ENCODE data around the gene HOXD11. TPM values are rescaled to one million over a fixed set of nuclear protein-coding genes. Genes with fewer than 3 reads are reported as not detected.

HOXD11 gene
- total and polyA plus RNA-seq, 2 of the 13 experiments (the other 11 are each of a cell fraction or from before 2014, with no cell fraction given): not detected

DNA sequence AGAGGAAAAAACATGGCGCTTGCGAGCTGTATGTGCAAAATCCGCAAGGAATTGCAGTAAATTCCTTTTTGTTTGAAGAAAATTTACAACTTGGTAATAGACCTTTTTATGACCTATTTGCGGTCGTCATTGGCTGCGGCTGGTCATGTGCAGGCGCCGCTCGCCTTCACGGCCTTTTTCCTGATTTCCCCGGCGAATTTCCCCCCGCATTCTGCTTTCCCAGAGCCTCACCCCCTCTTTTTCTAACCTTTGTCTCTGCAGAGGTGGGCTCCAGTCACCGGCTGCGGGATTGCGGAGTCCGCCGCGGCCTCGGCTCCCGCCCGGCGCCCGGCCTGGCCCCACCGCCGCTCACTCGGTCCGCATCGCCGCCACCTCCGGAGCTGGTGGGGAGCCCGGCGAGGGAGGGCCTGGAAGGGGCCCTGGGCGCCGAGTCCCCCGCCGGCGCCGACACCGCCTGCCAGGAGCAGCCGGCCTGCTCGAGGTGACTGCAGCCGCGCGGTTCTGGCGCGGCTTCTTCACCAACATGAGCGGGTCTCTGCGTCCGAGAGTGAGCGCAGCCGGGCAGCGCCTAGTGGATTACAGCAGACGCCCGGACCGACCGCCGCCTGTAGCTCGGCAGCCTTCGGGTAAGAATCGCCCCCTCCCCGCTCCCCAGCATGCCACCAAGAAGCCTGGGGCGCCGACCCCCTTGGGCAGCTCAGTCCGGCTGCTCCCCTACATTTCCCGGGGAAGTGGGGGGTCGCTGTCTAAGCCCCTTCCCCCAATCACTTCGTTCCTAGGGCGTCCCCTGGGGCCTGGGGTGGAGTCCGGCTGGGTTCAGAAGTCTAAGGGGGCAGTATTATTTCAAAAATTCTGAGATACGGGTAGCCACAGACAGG lies 29.5 kb downstream of the HOXD11 start:
- Histone ChIP-seq H4K20me1 (ENCODE audit: insufficient read depth, low read length) (no peaks in the 10 kb centered on the region), H3K27ac (ENCODE audit: extremely low read length, insufficient read depth, low read length) (no peak overlapping the region), H3K79me2 (ENCODE audit: insufficient read depth, low read length) (no peaks in the 10 kb centered on the region), H3K27me3 (ENCODE audit: control insufficient read depth in 1 of 2, insufficient read depth in 2 of 2, low read length in 2 of 2) (peaks cover 9 to 89% of the 10 kb centered on the region in 2 experiments; a peak in 4 of 5 replicates), H3K36me3 (replicated peaks in 1 of 2; ENCODE audit: control insufficient read depth in 1 of 2, insufficient read depth in 2 of 2, low read length in 2 of 2) (no peaks in the 10 kb centered on the region), H3K4me3 (replicated peaks in 1 of 3; ENCODE audit: insufficient read depth in 1 of 3, low read depth in 2 of 3, low read length in 3 of 3) (no peak overlapping the region; a peak in 1 of 6 replicates), H3K9me3 (ENCODE audit: low read length) (no peaks in the 10 kb centered on the region), H2AFZ (ENCODE audit: low read length) (no peak overlapping the region), H3K4me1 (ENCODE audit: insufficient read depth, low read length) (peaks cover 11% of the 10 kb centered on the region), H3K9ac (ENCODE audit: insufficient read depth, low read depth, low read length) (no peak overlapping the region), H3K4me2 (ENCODE audit: low read depth, low read length) (0 out of 2 replicates have a peak overlapping the region, but pooled peaks have one; percentile 4)
- DNase-seq (ENCODE audit: low spot score): no peak
- TF ChIP-seq ZNF777 (CRISPR knock-in tag; IDR thresholded peaks at IDR 0.05): 0 out of 2 replicates have a peak, but pooled peaks have one; percentile 25
- TF ChIP-seq, protein P1, sequence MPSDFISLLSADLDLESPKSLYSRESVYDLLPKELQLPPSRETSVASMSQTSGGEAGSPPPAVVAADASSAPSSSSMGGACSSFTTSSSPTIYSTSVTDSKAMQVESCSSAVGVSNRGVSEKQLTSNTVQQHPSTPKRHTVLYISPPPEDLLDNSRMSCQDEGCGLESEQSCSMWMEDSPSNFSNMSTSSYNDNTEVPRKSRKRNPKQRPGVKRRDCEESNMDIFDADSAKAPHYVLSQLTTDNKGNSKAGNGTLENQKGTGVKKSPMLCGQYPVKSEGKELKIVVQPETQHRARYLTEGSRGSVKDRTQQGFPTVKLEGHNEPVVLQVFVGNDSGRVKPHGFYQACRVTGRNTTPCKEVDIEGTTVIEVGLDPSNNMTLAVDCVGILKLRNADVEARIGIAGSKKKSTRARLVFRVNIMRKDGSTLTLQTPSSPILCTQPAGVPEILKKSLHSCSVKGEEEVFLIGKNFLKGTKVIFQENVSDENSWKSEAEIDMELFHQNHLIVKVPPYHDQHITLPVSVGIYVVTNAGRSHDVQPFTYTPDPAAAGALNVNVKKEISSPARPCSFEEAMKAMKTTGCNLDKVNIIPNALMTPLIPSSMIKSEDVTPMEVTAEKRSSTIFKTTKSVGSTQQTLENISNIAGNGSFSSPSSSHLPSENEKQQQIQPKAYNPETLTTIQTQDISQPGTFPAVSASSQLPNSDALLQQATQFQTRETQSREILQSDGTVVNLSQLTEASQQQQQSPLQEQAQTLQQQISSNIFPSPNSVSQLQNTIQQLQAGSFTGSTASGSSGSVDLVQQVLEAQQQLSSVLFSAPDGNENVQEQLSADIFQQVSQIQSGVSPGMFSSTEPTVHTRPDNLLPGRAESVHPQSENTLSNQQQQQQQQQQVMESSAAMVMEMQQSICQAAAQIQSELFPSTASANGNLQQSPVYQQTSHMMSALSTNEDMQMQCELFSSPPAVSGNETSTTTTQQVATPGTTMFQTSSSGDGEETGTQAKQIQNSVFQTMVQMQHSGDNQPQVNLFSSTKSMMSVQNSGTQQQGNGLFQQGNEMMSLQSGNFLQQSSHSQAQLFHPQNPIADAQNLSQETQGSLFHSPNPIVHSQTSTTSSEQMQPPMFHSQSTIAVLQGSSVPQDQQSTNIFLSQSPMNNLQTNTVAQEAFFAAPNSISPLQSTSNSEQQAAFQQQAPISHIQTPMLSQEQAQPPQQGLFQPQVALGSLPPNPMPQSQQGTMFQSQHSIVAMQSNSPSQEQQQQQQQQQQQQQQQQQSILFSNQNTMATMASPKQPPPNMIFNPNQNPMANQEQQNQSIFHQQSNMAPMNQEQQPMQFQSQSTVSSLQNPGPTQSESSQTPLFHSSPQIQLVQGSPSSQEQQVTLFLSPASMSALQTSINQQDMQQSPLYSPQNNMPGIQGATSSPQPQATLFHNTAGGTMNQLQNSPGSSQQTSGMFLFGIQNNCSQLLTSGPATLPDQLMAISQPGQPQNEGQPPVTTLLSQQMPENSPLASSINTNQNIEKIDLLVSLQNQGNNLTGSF (CRISPR knock-in tag; IDR thresholded peaks at IDR 0.05): no peak
- peak; percentile 39 for TF ChIP-seq HNRNPLL (IDR thresholded peaks at IDR 0.05; ENCODE audit: low read depth, low read length, poor library complexity, severe bottlenecking)
- TF ChIP-seq GATA4 (IDR thresholded peaks at IDR 0.05; ENCODE audit: borderline replicate concordance, low read depth): no peak
- peak; percentile 19 for ATAC-seq
- no TSS peak for BruUV-seq (replicated peaks)
- CTCF ChIA-PET (ENCODE audit: low intra/inter-chr PET ratio, low total read pairs): no interaction called here
- POLR2A ChIA-PET: no interaction called here
- intact Hi-C loops (cut with micrococcal nuclease; ENCODE audit: unreplicated experiment) (no loop called here), in situ Hi-C loops (cut with HindIII; ENCODE audit: extremely low pct_ligation_motif_present, low pct_unique_long_range_greater_than_20kb) (no loop called here)
- FAIRE-seq: no peak
- 34% methylated on average over 37 of the region's 71 CpGs for WGBS (ENCODE audit: low lambda C conversion rate)
